Measurements from ENCODE around the gene DIDO1. TPM values are rescaled to one million over a fixed set of nuclear protein-coding genes. Genes with fewer than 3 reads are reported as not detected.

DIDO1 gene
- total and polyA plus RNA-seq, 2 of the 13 experiments (the other 11 are each of a cell fraction or from before 2014, with no cell fraction given), result 75.0 to 75.1 TPM

DNA sequence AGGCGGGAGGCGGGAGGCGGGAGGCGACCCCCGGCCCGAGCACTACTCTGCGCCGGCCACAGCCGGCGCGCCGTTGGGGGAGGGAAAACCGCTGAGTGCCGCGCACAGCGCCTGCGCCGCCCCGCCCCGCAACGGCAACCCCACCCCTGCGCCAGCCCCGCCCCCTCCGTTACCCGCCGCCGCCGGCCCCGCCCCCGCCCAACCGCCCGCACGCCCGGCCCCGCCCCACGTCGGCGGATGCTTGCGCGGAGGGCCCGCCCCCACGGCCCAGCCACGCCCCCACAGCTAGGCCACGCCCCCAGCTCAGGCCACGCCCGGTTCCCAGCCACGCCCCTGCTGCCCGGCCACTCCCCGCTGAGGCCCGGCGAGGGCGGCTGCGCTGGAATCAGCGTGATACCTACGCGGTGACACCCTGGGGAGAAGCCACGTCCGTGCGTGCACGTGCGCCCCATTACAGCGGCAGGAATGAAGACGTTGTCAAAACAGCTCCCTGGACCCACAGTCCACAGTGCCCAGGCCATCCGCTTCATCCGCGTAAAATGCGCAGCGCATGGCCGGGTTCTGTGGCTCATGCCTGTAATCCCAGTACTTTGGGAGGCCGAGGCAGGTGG is 64.5 kb downstream of the DIDO1 start, which contains the start of gene TCFL5 (continued):
- TF ChIP-seq, protein P1, sequence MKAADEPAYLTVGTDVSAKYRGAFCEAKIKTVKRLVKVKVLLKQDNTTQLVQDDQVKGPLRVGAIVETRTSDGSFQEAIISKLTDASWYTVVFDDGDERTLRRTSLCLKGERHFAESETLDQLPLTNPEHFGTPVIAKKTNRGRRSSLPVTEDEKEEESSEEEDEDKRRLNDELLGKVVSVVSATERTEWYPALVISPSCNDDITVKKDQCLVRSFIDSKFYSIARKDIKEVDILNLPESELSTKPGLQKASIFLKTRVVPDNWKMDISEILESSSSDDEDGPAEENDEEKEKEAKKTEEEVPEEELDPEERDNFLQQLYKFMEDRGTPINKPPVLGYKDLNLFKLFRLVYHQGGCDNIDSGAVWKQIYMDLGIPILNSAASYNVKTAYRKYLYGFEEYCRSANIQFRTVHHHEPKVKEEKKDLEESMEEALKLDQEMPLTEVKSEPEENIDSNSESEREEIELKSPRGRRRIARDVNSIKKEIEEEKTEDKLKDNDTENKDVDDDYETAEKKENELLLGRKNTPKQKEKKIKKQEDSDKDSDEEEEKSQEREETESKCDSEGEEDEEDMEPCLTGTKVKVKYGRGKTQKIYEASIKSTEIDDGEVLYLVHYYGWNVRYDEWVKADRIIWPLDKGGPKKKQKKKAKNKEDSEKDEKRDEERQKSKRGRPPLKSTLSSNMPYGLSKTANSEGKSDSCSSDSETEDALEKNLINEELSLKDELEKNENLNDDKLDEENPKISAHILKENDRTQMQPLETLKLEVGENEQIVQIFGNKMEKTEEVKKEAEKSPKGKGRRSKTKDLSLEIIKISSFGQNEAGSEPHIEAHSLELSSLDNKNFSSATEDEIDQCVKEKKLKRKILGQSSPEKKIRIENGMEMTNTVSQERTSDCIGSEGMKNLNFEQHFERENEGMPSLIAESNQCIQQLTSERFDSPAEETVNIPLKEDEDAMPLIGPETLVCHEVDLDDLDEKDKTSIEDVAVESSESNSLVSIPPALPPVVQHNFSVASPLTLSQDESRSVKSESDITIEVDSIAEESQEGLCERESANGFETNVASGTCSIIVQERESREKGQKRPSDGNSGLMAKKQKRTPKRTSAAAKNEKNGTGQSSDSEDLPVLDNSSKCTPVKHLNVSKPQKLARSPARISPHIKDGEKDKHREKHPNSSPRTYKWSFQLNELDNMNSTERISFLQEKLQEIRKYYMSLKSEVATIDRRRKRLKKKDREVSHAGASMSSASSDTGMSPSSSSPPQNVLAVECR (CRISPR knock-in tag; IDR thresholded peaks at IDR 0.05; ENCODE audit: borderline replicate concordance), result peak; percentile 91
- TF ChIP-seq, protein P2, sequence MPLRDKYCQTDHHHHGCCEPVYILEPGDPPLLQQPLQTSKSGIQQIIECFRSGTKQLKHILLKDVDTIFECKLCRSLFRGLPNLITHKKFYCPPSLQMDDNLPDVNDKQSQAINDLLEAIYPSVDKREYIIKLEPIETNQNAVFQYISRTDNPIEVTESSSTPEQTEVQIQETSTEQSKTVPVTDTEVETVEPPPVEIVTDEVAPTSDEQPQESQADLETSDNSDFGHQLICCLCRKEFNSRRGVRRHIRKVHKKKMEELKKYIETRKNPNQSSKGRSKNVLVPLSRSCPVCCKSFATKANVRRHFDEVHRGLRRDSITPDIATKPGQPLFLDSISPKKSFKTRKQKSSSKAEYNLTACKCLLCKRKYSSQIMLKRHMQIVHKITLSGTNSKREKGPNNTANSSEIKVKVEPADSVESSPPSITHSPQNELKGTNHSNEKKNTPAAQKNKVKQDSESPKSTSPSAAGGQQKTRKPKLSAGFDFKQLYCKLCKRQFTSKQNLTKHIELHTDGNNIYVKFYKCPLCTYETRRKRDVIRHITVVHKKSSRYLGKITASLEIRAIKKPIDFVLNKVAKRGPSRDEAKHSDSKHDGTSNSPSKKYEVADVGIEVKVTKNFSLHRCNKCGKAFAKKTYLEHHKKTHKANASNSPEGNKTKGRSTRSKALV (CRISPR knock-in tag; IDR thresholded peaks at IDR 0.05), result peak; percentile 80; the same call in 1 of the 2 replicates
- TF ChIP-seq, protein P3, sequence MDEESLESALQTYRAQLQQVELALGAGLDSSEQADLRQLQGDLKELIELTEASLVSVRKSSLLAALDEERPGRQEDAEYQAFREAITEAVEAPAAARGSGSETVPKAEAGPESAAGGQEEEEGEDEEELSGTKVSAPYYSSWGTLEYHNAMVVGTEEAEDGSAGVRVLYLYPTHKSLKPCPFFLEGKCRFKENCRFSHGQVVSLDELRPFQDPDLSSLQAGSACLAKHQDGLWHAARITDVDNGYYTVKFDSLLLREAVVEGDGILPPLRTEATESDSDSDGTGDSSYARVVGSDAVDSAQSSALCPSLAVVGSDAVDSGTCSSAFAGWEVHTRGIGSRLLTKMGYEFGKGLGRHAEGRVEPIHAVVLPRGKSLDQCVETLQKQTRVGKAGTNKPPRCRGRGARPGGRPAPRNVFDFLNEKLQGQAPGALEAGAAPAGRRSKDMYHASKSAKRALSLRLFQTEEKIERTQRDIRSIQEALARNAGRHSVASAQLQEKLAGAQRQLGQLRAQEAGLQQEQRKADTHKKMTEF (CRISPR knock-in tag; IDR thresholded peaks at IDR 0.05), result peak; percentile 92
- TF ChIP-seq, protein P4, sequence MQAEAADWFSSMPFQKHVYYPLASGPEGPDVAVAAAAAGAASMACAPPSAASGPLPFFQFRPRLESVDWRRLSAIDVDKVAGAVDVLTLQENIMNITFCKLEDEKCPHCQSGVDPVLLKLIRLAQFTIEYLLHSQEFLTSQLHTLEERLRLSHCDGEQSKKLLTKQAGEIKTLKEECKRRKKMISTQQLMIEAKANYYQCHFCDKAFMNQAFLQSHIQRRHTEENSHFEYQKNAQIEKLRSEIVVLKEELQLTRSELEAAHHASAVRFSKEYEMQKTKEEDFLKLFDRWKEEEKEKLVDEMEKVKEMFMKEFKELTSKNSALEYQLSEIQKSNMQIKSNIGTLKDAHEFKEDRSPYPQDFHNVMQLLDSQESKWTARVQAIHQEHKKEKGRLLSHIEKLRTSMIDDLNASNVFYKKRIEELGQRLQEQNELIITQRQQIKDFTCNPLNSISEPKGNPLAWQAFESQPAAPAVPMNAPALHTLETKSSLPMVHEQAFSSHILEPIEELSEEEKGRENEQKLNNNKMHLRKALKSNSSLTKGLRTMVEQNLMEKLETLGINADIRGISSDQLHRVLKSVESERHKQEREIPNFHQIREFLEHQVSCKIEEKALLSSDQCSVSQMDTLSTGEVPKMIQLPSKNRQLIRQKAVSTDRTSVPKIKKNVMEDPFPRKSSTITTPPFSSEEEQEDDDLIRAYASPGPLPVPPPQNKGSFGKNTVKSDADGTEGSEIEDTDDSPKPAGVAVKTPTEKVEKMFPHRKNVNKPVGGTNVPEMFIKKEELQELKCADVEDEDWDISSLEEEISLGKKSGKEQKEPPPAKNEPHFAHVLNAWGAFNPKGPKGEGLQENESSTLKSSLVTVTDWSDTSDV (CRISPR knock-in tag; IDR thresholded peaks at IDR 0.05), result 0 out of 2 replicates have a peak, but pooled peaks have one; percentile 73
- TF ChIP-seq, protein P5, sequence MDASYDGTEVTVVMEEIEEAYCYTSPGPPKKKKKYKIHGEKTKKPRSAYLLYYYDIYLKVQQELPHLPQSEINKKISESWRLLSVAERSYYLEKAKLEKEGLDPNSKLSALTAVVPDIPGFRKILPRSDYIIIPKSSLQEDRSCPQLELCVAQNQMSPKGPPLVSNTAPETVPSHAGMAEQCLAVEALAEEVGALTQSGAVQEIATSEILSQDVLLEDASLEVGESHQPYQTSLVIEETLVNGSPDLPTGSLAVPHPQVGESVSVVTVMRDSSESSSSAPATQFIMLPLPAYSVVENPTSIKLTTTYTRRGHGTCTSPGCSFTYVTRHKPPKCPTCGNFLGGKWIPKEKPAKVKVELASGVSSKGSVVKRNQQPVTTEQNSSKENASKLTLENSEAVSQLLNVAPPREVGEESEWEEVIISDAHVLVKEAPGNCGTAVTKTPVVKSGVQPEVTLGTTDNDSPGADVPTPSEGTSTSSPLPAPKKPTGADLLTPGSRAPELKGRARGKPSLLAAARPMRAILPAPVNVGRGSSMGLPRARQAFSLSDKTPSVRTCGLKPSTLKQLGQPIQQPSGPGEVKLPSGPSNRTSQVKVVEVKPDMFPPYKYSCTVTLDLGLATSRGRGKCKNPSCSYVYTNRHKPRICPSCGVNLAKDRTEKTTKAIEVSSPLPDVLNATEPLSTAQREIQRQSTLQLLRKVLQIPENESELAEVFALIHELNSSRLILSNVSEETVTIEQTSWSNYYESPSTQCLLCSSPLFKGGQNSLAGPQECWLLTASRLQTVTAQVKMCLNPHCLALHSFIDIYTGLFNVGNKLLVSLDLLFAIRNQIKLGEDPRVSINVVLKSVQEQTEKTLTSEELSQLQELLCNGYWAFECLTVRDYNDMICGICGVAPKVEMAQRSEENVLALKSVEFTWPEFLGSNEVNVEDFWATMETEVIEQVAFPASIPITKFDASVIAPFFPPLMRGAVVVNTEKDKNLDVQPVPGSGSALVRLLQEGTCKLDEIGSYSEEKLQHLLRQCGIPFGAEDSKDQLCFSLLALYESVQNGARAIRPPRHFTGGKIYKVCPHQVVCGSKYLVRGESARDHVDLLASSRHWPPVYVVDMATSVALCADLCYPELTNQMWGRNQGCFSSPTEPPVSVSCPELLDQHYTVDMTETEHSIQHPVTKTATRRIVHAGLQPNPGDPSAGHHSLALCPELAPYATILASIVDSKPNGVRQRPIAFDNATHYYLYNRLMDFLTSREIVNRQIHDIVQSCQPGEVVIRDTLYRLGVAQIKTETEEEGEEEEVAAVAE (CRISPR knock-in tag; IDR thresholded peaks at IDR 0.05; ENCODE audit: borderline replicate concordance), result peak; percentile 86; the same call in 1 of the 2 replicates
- TF ChIP-seq, protein P6, sequence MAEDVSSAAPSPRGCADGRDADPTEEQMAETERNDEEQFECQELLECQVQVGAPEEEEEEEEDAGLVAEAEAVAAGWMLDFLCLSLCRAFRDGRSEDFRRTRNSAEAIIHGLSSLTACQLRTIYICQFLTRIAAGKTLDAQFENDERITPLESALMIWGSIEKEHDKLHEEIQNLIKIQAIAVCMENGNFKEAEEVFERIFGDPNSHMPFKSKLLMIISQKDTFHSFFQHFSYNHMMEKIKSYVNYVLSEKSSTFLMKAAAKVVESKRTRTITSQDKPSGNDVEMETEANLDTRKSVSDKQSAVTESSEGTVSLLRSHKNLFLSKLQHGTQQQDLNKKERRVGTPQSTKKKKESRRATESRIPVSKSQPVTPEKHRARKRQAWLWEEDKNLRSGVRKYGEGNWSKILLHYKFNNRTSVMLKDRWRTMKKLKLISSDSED (CRISPR knock-in tag; IDR thresholded peaks at IDR 0.05), result peak; percentile 86; the same call in 1 of the 2 replicates
- peak; percentile 91 for TF ChIP-seq HDAC1 (CRISPR knock-in tag; IDR thresholded peaks at IDR 0.05)
- no peak for TF ChIP-seq PLRG1 (conservative IDR thresholded peaks at IDR 0.05)

Data from HepG2 (cell line).